T-helper 2 cell (primary cell): Measurements from ENCODE around the gene CNPY1.
A peak's percentile ranks its signal among the peaks of the same experiment; 100 is the strongest.
"Not testable (repeated sequence)": the region's sequence is repeated elsewhere in the genome, so short reads cannot be mapped to it uniquely, and the experiment has no call there.

ENCODE experiments used
- DNase-seq, 5 experiments: peaks; one replicate each; pipeline versions ENCODE4 v3.0.0 to v3.0.0-alpha.2; 2012 to 2022
- total RNA-seq, 2 donors: gene quantifications; one replicate each; lab custom pipeline; 2026; lab: John Stamatoyannopoulos, UW

Gene CNPY1
- total RNA-seq: 0 reads per million in 2 donors

GRCh38 chr7:155546449-155546848 is at the start of gene CNPY1:
Gene CNPY1 (minus strand): TSS chr7:155546559. CDS start chr7:155545929, 630 bp downstream.
- DNase-seq: not testable (repeated sequence)

- DNase-seq: no peak
Measured at GRCh38 chr7:155594961-155595366, 48.6 kb upstream of the CNPY1 start.

DNA sequence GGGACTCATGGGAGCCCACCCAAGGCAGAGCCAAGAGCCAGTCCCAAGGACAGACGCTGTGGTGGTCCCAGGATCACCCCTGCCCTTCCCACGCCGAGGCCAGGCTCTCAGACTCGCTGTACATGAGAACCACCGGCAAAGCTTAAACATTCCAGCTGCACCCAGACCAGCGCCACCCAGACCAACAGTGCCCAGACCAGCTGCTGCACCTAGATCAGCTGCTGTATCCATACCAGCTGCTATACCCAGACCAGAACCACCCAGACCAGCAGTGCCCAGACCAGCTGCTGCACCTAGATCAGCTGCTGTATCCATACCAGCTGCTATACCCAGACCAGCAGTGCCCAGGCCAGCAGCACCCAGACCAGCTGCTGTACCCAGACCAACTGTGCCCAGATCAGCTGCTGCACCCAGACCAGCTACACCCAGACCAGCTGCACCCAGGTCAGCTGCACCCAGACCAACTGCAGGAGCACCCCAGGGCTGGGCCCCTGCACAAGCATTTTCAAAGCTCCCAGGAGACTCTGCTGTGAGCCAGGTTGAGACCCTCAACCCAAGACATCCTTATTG is 47.9 kb upstream of the CNPY1 start:
- DNase-seq: no peak

- DNase-seq: no peak
Measured at GRCh38 chr7:155593461-155594162, 47.3 kb upstream of the CNPY1 start.

DNA sequence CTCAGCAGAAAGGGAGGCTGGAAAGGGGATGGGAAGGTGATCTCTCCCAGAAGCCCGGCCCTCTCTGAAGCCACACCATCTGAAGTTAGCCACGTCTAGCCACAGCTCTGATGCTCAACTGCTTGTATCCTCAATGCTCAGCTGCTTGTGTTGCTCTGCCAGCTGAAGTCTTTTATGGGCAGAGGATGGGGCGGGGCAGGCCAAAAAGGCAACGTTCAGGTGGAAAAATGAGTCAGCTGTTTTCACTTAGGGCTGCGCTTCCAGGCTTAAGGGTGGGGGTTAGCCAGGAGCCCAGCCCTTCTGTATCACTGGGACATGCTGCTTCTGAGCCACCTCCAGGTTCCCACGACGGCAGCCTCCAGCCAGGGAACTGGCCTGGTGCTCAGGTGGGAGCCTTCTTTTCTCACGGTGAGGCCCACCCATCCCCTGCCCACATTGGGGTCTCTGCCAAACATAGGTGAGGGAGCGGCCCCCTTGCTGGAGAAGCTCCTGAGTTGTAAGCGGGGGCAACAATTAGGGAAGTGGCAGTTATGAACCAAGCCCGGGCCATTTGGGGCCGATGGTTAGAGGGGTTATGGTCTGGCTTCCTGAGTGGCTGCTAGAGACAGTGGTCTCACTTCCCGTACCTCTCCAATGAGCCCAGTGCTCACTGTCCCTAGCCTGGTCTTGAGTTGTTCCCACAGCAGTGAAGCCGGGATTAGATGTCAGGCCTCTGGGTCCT is 44.9 kb upstream of the CNPY1 start:
- DNase-seq: peak in 1 of 5 experiments; percentile 27

- DNase-seq: peak in 1 of 5 experiments; percentile 41
Measured at GRCh38 chr7:155590215-155591018, 44.1 kb upstream of the CNPY1 start.

GRCh38 chr7:155589001-155589980 is 42.9 kb upstream of the CNPY1 start:
- DNase-seq: no peak

DNA sequence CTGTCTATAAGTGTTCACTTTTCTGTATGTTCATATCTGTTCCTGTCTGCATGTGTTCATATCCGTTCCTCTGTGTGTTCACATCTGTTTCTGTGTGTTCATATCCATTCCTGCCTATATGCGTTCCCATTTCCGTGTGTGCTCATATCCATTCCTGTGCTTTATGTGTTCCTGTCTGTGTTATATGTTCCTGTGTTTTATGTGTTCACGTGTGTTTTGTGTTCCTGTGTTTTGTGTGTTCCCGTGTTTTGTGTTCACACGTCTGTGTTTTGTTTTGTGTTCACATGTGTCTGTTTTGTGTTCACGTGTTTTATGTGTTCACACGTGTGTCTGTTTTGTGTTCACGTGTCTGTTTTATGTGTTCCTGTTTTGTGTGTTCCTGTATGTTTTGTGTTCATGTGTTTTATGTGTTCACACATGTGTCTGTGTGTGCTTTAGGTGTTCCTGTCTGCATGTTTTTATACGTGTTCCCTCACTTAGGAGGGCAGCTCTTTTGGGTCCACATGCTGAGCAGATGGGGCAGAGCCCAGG is 42.2 kb upstream of the CNPY1 start:
- DNase-seq: no peak

DNA sequence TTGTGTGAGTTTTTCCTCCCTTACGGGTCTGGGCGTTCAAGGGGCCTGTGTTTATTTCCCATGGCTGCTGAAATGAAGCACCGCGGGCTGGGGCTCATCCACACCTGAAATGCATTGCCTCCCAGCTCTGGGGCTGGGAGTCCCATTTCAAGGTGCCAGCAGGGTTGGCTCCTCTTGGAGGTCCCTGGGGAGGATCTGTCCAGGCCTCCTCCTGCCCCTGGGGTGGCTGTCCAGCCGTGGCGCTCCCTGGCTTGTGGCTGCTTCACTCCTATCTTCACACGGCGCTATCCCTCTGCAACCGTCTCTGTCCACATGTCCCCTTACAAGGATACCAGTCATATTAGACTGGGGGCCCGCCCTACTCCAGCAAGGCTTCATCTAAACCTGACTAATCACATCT is 41.1 kb upstream of the CNPY1 start:
- DNase-seq: no peak

DNA sequence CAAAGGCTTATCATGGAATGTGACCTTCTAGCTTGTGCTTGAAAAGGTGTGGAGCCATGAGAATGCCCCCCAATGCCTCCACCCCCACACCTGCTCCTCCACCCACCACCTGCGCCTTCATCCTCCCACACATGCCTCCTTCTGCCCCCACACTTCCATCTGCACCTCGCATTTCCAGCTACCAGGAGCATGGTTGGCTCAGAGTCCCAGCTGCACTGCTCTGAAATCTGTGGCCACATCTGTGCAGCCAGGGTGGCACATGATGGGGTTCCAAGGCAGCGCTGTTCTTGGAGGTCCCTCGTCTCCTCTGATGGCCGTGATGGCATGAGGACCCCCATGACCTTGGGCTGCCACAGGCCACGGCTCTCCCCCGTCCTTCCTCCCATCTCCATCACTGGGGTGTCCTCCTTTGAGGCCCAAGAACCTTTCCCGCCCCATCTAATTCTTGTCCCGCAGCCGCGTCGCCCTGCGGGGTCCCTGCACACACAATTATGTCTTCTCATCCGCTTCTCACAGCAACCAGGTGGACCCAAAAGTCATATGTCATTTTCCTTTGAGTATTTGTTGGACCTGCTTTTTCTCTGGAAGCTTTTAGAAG is 40.6 kb upstream of the CNPY1 start:
- DNase-seq: no peak

- DNase-seq: no peak
Measured at GRCh38 chr7:155585951-155586350, 39.6 kb upstream of the CNPY1 start.

DNA sequence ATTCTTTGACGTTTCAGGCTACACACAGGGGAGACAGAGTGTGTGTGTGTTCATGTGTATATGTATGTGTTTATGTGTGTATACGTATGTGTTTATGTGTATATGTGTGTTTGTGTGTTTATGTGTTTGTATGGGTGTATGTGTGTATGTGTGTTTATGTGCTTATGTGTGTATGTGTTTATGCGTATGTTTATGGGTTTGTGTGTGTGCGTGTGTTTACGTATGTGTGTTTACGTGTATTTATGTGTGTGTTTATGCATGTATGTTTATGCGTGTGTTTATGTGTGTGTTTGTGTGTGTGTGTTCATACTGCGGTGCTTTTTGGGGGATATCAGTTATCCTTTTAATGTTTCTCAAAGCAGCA is 39.2 kb upstream of the CNPY1 start:
- DNase-seq: no peak

GRCh38 chr7:155584763-155585531 is 38.6 kb upstream of the CNPY1 start:
- DNase-seq: no peak

GRCh38 chr7:155584261-155584660 is 37.9 kb upstream of the CNPY1 start:
- no peak for DNase-seq

DNA sequence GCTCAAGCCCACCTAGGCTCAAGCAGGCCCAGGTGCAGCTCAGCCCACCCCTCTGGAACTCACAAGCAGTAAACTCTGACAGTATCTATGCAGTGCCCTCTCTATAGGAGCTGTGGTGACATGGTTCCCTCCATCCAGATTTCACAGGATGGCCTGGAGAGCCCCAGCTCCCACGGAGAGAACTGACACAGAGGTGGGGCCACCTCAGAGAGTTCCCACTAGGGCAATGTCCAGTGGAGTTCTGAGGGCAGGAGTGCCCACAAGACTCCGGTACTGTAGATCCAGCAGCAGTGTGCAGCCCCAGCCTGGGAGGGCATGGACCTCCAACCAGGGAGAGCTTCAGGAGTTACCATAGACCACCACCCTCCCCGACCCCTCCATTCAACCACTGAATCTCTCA is 37.3 kb upstream of the CNPY1 start:
- DNase-seq: no peak

GRCh38 chr7:155581954-155582353 is 35.6 kb upstream of the CNPY1 start:
- no peak for DNase-seq

- no peak for DNase-seq
Measured at GRCh38 chr7:155581107-155581830, 34.9 kb upstream of the CNPY1 start.

DNA sequence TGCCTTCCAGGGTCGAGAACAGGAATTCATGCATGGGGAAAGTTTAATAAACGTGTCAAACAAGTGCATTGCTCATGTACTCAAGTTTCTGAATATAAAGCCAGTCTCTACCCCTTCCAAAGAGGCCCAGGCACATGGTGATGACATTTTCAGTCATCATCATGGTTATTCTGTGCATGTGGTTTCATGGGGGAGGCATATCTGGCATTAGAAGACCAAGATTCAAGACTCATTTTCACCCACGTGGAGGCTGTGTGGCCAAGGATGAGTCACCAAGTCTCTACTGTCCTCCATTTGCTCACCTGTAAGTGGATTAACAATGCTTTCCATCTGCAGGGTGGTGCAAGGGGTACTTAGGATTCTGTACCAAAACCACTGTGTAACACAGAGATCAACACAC is 34.0 kb upstream of the CNPY1 start:
- DNase-seq: peak in 1 of 5 experiments; percentile 35

- DNase-seq: no peak
Measured at GRCh38 chr7:155579565-155579964, 33.2 kb upstream of the CNPY1 start.

GRCh38 chr7:155578016-155578415 is 31.7 kb upstream of the CNPY1 start:
- DNase-seq: no peak
